ENCODE results near the gene PKMYT1.

GRCh38 chr16:2950773-2951172 lies 29.5 kb downstream of the PKMYT1 start:
- TF ChIP-seq CTCF (conservative IDR thresholded peaks at IDR 0.05; ENCODE audit: low read length) = no peak
- no peak for TF ChIP-seq EZH2phosphoT487 (IDR thresholded peaks at IDR 0.05; ENCODE audit: borderline replicate concordance, low read depth, low read length)
